ENCODE measurements around the gene KLRC2. TPM values are rescaled to one million over a fixed set of nuclear protein-coding genes. Genes with fewer than 3 reads are reported as not detected.
A peak's percentile ranks its signal among the peaks of the same experiment; 100 is the strongest.
"Not testable (repeated sequence)": the region's sequence is repeated elsewhere in the genome, so short reads cannot be mapped to it uniquely, and the experiment has no call there.

Gene KLRC2
- total RNA-seq, result under 1 TPM in 1 of 2 donors, not detected in 1; 0.27 TPM

DNA sequence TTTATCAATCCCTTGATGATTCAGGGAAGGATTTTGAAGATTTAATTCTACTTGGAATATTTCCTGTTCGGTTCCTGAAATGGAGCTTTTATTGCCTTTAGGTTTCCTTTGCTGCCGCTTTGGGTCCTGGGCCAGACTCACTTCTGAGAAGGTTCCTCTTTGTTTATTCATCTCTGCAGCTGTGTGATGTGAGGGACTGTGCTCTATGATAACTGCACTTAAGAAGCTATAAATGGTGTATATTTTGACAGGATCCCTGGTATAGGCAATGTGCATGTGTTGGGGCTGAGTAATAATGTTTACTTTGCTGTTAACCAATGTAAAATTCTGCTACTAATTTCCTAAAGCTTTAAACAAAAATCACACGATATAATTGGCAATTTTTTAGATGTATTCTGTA lies at the start of gene KLRC2:
Gene KLRC2 (minus strand): TSS at position 195 of the 400 bp plus-strand sequence. CDS start 24 bp downstream, at position 171.
- H3K9me3 ChIP-seq; intact Hi-C loops (cut with DNase I); H3K27me3 ChIP-seq (replicated peaks; ENCODE audit: insufficient read depth); H3K27ac ChIP-seq; H3K4me3 ChIP-seq; H3K4me1 ChIP-seq (replicated peaks); H3K36me3 ChIP-seq: not testable (repeated sequence)
- WGBS, result 12% methylated on average over 3 of the region's 3 CpGs
- DNase-seq (ENCODE audit: low spot score), result peak; percentile 43

DNA sequence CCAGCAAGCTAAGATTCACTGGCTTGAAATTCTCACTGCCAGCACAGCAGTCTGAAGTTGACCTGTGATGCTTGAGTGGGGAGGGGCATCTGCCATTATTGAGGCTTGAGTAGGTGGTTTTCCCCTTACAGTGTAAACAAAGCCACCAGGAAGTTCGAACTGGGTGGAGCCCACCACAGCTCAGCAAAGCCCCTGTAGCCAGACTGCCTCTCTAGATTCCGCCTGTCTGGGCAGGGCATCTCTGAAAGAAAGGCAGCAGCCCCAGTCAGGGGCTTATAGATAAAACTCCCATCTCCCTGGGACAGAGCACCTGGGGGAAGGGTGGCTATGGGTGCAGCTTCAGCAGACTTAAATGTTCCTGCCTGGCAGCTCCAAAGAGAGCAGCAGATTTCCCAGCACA lies 46.1 kb upstream of the KLRC2 start:
- H3K4me1 ChIP-seq (replicated peaks); H3K27ac ChIP-seq; DNase-seq (ENCODE audit: low spot score); intact Hi-C loops (cut with DNase I); H3K4me3 ChIP-seq; H3K27me3 ChIP-seq (replicated peaks; ENCODE audit: insufficient read depth); H3K9me3 ChIP-seq; H3K36me3 ChIP-seq: not testable (repeated sequence)
- 57% methylated on average over 2 of the region's 2 CpGs for WGBS

DNA sequence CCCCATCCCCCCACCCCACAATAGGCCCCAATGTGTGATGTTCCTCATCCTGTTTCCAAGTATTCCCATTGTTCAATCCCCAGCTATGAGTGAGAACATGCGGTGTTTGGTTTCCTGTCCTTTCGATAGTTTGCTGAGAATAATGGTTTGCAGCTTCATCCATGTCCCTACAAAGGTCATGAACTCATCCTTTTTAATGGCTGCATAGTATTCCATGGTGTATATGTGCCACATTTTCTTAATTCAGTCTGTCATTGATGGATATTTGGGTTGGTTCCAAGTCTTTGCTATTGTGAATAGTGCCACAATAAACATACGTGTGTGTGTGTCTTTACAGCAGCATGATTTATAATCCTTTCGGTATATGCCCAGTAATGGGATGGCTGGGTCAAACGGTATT lies 37.0 kb upstream of the KLRC2 start:
- H3K36me3 ChIP-seq; H3K27me3 ChIP-seq (replicated peaks; ENCODE audit: insufficient read depth); H3K4me3 ChIP-seq; H3K4me1 ChIP-seq (replicated peaks); DNase-seq (ENCODE audit: low spot score); H3K9me3 ChIP-seq; intact Hi-C loops (cut with DNase I); H3K27ac ChIP-seq: not testable (repeated sequence)
- 87% methylated on average over 5 of the region's 5 CpGs for WGBS

DNA sequence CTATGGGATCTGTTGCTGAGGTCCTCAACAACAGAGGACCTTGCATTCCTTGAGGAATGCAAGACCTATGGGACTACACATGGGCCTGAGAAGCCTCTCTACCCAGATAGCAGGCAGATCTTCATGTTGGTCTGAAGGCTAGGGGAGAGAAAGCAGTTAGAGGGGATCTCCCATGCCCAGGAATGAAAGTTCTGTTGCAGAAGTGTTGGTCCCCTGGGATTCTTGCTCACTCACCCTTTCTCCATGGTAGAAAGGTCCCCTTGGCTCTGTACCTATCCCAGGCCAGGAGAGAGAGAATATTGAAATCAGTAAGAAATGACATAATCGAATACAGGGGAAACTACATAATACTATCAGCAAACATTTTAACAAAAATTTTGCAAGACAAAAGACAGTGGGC lies 33.9 kb upstream of the KLRC2 start:
- Histone ChIP-seq H3K4me3 (no peak overlapping the region), H3K9me3 (no peaks in the 10 kb centered on the region), H3K36me3 (no peaks in the 10 kb centered on the region), H3K27me3 (replicated peaks; ENCODE audit: insufficient read depth) (no peaks in the 10 kb centered on the region), H3K27ac (no peak overlapping the region), H3K4me1 (replicated peaks) (no peaks in the 10 kb centered on the region)
- intact Hi-C loops (cut with DNase I), result no loop called here
- TF ChIP-seq POLR2A (IDR thresholded peaks at IDR 0.05) (no peak), POLR2AphosphoS5 (IDR thresholded peaks at IDR 0.05) (no peak)
- TF ChIP-seq, protein P1, sequence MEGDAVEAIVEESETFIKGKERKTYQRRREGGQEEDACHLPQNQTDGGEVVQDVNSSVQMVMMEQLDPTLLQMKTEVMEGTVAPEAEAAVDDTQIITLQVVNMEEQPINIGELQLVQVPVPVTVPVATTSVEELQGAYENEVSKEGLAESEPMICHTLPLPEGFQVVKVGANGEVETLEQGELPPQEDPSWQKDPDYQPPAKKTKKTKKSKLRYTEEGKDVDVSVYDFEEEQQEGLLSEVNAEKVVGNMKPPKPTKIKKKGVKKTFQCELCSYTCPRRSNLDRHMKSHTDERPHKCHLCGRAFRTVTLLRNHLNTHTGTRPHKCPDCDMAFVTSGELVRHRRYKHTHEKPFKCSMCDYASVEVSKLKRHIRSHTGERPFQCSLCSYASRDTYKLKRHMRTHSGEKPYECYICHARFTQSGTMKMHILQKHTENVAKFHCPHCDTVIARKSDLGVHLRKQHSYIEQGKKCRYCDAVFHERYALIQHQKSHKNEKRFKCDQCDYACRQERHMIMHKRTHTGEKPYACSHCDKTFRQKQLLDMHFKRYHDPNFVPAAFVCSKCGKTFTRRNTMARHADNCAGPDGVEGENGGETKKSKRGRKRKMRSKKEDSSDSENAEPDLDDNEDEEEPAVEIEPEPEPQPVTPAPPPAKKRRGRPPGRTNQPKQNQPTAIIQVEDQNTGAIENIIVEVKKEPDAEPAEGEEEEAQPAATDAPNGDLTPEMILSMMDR (IDR thresholded peaks at IDR 0.05), result no peak
- 100% methylated on average over 1 of the region's 1 CpG for WGBS
- DNase-seq (ENCODE audit: low spot score), result no peak

DNA sequence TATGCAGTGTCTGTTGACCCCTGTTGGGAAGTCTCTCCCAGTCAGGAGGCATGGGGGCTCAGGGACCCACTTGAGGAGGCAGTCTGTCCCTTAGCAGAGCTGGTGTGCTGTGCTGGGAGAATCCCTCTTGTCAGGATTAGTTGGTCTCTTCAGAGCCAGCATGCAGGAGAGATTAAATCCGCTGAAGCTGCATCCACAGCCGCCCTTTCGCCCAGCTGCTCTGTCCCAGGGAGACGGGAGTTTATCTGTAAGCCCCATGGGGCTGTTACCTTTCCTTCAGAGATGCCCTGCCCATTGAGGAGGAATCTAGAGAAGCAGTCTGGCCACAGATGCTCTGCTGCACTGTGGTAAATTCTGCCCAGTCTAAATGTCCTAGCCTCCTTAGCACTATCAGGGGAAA lies 30.5 kb upstream of the KLRC2 start:
- Histone ChIP-seq H3K4me1 (replicated peaks) (no peaks in the 10 kb centered on the region), H3K27ac (no peak overlapping the region), H3K36me3 (no peaks in the 10 kb centered on the region), H3K9me3 (no peaks in the 10 kb centered on the region), H3K4me3 (no peak overlapping the region), H3K27me3 (replicated peaks; ENCODE audit: insufficient read depth) (no peaks in the 10 kb centered on the region)
- intact Hi-C loops (cut with DNase I), result no loop called here
- DNase-seq (ENCODE audit: low spot score), result no peak
- no peak for TF ChIP-seq POLR2A (IDR thresholded peaks at IDR 0.05)
- TF ChIP-seq, protein P1 (IDR thresholded peaks at IDR 0.05), result no peak
- no peak for TF ChIP-seq POLR2AphosphoS5 (IDR thresholded peaks at IDR 0.05)
- WGBS, result 100% methylated on average over 4 of the region's 4 CpGs

DNA sequence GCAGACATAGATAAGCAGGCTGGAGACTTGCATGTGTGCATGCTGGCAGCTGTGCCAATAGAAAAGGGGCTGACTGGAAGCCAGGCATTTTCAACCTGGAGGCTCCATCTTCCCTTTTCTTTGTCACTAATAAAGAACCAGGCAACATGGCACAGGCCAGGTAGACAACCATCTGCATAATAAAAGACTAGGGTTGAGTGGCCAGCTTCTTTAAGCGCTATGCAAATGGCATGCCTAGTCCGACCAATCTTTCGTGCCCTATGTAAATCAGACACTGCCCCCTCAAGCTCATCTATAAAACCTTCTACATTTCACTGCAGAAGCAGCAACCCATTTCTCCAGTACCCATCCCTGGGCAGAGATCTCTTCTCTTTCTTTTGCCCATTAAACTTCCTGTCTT lies 21.9 kb upstream of the KLRC2 start:
- H3K4me1 ChIP-seq (replicated peaks), result no peaks in the 10 kb centered on the region
- no peak for TF ChIP-seq POLR2A (IDR thresholded peaks at IDR 0.05)
- TF ChIP-seq, protein P1 (IDR thresholded peaks at IDR 0.05), result no peak
- TF ChIP-seq POLR2AphosphoS5 (IDR thresholded peaks at IDR 0.05), result no peak
- no peaks in the 10 kb centered on the region for H3K27me3 ChIP-seq (replicated peaks; ENCODE audit: insufficient read depth)
- H3K9me3 ChIP-seq, result no peaks in the 10 kb centered on the region
- H3K27ac ChIP-seq, result no peak overlapping the region
- intact Hi-C loops (cut with DNase I), result no loop called here
- WGBS, result 97% methylated on average over 3 of the region's 3 CpGs
- no peak for DNase-seq (ENCODE audit: low spot score)
- no peak overlapping the region for H3K4me3 ChIP-seq
- H3K36me3 ChIP-seq, result no peaks in the 10 kb centered on the region

Data from prostate gland (tissue), 2 donors.